ENCODE results near the gene ESF1. TPM values are rescaled to one million over a fixed set of nuclear protein-coding genes. Genes with fewer than 3 reads are reported as not detected.

The ESF1 gene
- total and polyA plus RNA-seq, 2 experiments from 2014 or later = 20.5 to 71.7 TPM

- TF ChIP-seq JUNB (IDR thresholded peaks at IDR 0.05; ENCODE audit: unreplicated experiment) (no peak), EZH2 (IDR thresholded peaks at IDR 0.05; ENCODE audit: low read depth, unreplicated experiment) (no peak), EZH2phosphoT487 (IDR thresholded peaks at IDR 0.05; ENCODE audit: unreplicated experiment) (no peak), ZNF114 (CRISPR knock-in tag; IDR thresholded peaks at IDR 0.05) (no peak), REST (IDR thresholded peaks at IDR 0.05; ENCODE audit: unreplicated experiment) (no peak), CTCF (conservative IDR thresholded peaks at IDR 0.05; ENCODE audit: low read depth in 2 of 2) (no peak), ZNF331 (CRISPR knock-in tag; IDR thresholded peaks at IDR 0.05; ENCODE audit: low read depth) (no peak), CREB1 (CRISPR knock-in tag; IDR thresholded peaks at IDR 0.05; ENCODE audit: low read depth) (no peak), ETS1 (IDR thresholded peaks at IDR 0.05) (no peak)
Measured at GRCh38 chr20:13809855-13810254, 25.1 kb upstream of the ESF1 start (continued).

- H3K4me1 ChIP-seq (ENCODE audit: insufficient read depth) = no peaks in the 10 kb centered on the region
- no peaks in the 10 kb centered on the region for H3K27me3 Mint-ChIP-seq (ENCODE audit: insufficient read depth, low read depth, poor library complexity)
- ATAC-seq (no peak), DNase-seq (ENCODE audit: low spot score) (no peak)
- TF ChIP-seq NANOG (IDR thresholded peaks at IDR 0.05; ENCODE audit: borderline replicate concordance) (no peak), ZNF331 (CRISPR knock-in tag; IDR thresholded peaks at IDR 0.05; ENCODE audit: low read depth) (no peak), ETS1 (IDR thresholded peaks at IDR 0.05) (no peak), CREB1 (CRISPR knock-in tag; IDR thresholded peaks at IDR 0.05; ENCODE audit: low read depth) (no peak), REST (IDR thresholded peaks at IDR 0.05; ENCODE audit: unreplicated experiment) (no peak), CTCF (conservative IDR thresholded peaks at IDR 0.05; ENCODE audit: low read depth in 2 of 2) (no peak), JUNB (IDR thresholded peaks at IDR 0.05; ENCODE audit: unreplicated experiment) (no peak), STAT1 (IDR thresholded peaks at IDR 0.05; ENCODE audit: unreplicated experiment) (no peak), EZH2phosphoT487 (IDR thresholded peaks at IDR 0.05; ENCODE audit: unreplicated experiment) (no peak)
- H3K4me1 Mint-ChIP-seq = no peaks in the 10 kb centered on the region
- peaks cover 70% of the 10 kb centered on the region for H3K36me3 ChIP-seq (ENCODE audit: insufficient read depth)
- H3K4me3 Mint-ChIP-seq = no peak overlapping the region
- no peaks in the 10 kb centered on the region; the same call in 1 of the 2 replicates for H3K79me2 ChIP-seq (replicated peaks; ENCODE audit: insufficient read depth)
- no peak overlapping the region for H3K27ac Mint-ChIP-seq
- no peak overlapping the region for H3K4me3 ChIP-seq
- H3K4me2 ChIP-seq = no peak overlapping the region
- no peak overlapping the region for H2AFZ ChIP-seq
- no peaks in the 10 kb centered on the region for H3F3A ChIP-seq (replicated peaks; ENCODE audit: low read depth)
- no peak overlapping the region; the same call in 1 of the 2 replicates for H3K27ac ChIP-seq (ENCODE audit: low read depth)
- no peaks in the 10 kb centered on the region for H3K27me3 ChIP-seq (ENCODE audit: insufficient read depth)
- H3K36me3 Mint-ChIP-seq (ENCODE audit: low read depth) = peaks cover 23% of the 10 kb centered on the region; the same call in 2 of the 3 replicates
- no peaks in the 10 kb centered on the region for H3K9me2 ChIP-seq (ENCODE audit: insufficient read depth)
- no peaks in the 10 kb centered on the region; the same call in none of the 2 replicates for H4K20me1 ChIP-seq (replicated peaks; ENCODE audit: insufficient read depth)
- no peaks in the 10 kb centered on the region for H3K9me3 Mint-ChIP-seq
Measured at GRCh38 chr20:13809373-13809772, 24.7 kb upstream of the ESF1 start.
